GM18909 (cell line): ENCODE data around the gene GRAPL.
A peak's percentile ranks its signal among the peaks of the same experiment; 100 is the strongest.
"Not testable (repeated sequence)": the region's sequence is repeated elsewhere in the genome, so short reads cannot be mapped to it uniquely, and the experiment has no call there.

Source experiments
- ATAC-seq: cut with Tn5 transposase; IDR thresholded peaks from one replicate; pipeline ENCODE4 v1.9.1; 2021; ENCODE audit warnings: mild to moderate bottlenecking; ENCODE audit not compliant: unreplicated experiment, poor library complexity

Gene GRAPL

DNA sequence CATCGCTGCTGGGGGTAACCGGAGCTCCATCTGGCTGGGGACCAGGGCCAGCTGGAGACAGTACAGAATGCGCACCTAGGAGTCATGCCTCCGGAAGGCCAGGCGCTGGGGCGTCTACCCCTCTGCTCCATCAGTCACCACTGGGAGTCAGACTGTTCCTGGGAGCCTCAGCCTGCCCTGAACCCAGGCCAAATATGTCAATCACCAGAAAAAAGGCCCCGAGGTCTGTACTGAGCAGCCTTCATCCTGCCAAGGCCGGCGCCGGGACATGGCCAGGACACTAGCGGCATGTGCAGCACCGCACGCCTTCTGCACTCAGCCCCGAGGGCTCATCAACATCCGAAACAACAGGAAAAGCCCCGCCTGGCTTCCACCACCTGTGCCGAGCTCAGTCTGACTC is 8.7 kb downstream of the GRAPL start:
- peak; percentile 9 for ATAC-seq

DNA sequence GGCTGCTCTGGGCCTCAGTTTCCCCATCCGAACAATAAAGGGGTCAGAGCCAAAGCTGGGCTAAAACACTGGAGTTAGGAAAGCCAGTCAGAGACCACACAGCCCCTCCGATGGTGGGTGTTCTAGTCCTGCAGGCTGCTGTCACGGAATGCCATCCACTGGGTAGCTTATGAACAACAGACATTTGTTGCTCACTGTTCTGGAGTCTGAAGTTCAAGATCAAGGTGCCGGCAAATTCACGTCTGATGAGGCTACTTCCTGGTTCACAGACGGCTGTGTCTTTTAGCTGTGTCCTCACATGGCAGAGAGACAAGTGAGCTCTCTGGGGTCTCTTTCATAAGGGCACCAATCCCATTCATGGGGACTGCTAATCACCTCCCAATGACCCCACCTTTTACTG is 9.2 kb downstream of the GRAPL start:
- ATAC-seq, result not testable (repeated sequence)

DNA sequence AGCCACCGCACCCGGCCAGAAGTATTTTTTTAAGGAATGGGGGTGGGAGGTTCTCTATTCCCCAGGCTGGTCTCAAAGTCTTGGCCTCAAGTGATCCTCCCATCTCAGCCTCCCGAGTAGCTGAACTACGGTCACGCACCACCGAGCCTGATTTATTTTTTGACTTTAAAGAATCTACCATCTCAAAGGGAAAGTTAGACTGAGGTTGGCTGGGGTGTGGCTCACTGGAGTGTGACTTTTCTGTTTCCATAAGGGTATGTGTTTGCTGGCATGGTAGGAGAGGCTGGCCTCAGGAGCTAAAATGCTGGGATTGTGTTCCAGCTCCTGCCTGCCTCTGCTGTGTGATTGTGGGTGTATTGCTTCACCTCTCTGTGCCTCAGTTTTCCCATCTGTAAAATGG is 10.6 kb downstream of the GRAPL start:
- not testable (repeated sequence) for ATAC-seq

DNA sequence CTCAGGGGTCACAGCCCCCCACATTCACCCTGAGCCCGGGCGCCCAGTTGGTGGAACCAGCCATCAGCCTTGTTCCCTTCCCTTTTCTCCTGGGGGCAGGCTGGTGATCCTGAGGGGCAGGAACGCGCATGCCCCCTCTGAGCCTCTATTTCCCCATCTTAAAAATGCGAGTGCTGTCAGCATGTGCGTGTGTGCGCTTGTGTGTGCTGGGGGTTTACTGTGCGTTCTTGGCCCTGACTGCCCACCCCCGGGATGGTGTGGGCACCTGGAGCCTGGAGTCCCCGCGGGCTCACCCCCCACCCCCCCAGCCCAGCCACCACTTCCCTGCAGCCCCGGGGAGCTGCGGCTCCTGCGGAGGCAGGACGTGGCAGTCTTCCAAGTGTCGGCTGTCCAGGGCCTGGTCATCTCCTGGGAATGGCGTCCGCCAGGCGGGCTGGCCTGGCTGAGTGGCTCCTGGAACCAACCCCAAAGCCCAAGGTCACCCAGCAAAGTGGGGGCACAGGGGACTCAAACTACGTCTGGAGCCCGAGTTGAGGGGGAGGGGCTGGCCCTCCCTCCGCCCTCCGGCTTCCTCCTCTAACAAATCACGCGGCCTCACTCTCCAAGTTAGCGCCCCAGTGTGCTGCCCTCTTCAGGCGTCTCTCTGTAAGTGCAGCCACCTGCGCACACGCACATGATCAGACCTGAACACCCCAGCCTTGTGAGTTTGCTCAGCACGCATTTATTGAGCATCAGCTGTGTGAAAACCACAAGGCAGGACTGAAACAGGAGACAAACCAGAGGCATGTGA is 14.2 kb downstream of the GRAPL start:
- ATAC-seq, result peak; percentile 59

DNA sequence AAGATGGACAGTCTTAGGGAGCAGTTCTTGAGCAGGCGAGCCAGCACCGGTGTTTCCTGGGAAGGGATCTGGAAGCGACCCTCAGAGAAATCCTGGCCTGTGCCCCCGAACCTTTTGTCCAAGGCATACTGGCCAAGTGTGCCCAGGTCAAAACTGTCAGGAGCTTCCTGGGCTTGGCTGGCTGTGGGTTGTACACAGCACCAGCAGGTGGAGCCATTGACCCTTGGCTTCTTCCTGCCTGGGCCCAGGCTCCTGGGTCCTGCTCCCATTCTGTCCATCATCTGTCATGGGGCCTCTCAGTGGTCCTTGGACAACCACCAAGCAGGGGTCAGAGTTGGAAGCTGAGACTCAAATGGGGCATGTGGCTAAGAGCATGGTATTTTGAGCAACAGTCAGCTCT is 15.0 kb downstream of the GRAPL start:
- not testable (repeated sequence) for ATAC-seq

DNA sequence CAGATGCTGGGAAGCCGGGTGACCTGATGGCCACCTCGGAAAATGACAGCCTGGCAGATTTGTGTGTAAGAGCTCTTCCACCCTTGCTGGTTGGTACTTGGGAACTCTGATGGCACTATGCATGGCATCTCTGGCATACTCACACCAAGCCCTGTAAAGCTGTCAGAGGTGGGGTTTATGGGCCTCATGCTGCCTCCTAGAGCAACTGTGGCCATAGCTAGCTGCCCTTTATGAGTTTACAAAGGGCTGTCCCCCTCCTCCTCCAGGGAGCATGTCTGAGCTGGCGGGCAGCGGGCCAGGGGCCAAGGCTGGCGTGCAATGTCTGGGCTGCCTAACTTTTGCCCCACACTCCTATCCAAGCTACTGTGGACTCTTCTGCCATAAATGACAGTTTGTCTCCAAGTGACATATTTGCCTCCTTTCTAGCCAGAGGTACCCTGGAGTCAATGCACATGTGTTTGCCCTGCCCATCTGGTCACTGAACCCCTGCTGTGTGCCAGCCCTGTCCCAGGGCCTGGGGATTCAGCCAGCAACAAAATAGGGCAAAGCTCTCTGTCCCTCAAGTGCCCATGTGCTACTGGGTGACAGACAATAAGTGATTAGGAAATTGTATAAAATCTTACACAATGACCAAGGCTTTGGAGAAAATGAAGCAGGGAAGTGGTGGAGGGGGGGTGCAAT is 15.8 kb downstream of the GRAPL start:
- not testable (repeated sequence) for ATAC-seq

DNA sequence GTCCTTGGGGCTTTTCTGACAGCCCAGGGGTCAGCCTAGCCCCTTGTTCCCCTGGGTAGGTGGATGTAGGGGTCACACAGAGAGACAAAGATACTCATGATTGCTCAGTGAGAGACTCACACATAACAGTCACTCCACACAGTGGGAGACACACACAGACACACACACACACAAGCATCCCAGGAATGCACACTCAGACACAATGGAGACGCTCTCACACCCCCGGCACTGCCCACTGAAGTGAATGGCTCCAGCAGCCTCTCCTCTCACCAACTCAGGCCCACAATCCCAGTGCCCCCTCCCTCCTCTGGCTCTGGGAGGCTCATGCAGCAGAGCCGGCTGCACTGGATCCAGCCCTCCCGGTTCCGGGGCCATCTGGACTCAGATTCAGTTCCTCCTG is 17.0 kb downstream of the GRAPL start:
- not testable (repeated sequence) for ATAC-seq

DNA sequence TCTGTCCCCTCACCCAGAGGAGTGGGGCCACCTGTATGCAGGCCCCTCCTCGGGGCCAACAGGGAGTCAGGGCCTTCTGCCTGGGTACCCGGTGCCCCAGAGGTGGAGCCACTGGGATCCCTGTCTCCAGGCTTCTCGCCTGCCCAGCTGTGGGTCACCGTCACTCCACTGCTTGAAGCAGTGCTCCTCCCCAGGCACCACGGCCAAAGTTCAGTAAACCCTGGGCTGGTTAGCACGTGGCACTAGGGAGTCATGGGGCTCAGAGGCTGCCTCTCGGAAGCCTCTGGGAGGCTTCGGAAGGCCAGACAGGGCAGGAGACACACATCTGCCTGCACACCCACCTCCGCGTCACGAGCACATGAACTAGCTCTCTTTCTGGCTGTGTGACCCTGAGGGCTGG is 18.1 kb downstream of the GRAPL start:
- not testable (repeated sequence) for ATAC-seq

DNA sequence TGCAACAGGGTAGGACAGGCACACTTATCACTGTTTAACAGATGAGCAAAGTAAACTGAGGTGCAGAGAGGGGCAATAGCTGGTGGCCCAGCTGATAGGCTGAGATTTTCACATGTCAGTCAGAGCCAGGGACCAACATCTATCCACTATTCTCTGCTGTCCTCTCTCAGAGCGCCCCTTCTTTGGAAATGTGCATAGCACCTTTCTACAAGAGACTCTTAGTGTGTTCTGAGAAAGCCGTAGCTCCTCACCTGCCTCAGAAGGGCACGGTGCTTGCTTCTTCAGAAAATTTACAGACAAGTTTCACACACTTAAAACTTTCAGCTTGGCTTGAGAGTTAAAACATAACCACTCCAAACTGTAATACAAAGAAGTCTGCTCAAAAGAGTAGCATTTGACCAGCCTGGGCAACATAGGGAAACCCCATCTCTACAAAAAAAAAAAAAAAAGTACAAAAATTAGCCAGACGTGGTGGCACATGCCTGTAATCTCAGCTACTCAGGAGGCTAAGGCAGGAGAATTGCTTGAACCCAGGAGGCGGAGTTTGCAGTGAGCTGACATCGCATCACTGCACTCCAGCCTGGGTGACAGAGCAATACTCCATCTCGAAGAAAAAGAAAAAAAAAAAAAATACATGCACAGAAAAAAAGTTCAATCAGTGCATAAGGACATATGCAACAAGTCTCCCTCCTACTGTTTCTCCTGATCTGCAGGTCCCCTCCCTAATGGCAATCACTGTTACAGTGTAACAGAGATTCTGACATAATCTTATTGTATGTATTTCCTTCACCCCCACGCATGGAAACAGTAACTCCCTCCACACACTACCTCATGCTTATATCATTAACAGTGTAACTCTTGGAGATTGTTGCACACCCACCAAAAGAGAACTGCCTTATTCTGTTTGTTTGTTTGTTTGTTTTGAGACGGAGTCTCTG is 23.6 kb downstream of the GRAPL start:
- not testable (repeated sequence) for ATAC-seq

- not testable (repeated sequence) for ATAC-seq
Measured at GRCh38 chr17:19157628-19158027, 30.2 kb downstream of the GRAPL start.

- ATAC-seq, result not testable (repeated sequence)
Measured at GRCh38 chr17:19158478-19158877, 31.1 kb downstream of the GRAPL start.

GRCh38 chr17:19158938-19159337 is 31.5 kb downstream of the GRAPL start:
- not testable (repeated sequence) for ATAC-seq

DNA sequence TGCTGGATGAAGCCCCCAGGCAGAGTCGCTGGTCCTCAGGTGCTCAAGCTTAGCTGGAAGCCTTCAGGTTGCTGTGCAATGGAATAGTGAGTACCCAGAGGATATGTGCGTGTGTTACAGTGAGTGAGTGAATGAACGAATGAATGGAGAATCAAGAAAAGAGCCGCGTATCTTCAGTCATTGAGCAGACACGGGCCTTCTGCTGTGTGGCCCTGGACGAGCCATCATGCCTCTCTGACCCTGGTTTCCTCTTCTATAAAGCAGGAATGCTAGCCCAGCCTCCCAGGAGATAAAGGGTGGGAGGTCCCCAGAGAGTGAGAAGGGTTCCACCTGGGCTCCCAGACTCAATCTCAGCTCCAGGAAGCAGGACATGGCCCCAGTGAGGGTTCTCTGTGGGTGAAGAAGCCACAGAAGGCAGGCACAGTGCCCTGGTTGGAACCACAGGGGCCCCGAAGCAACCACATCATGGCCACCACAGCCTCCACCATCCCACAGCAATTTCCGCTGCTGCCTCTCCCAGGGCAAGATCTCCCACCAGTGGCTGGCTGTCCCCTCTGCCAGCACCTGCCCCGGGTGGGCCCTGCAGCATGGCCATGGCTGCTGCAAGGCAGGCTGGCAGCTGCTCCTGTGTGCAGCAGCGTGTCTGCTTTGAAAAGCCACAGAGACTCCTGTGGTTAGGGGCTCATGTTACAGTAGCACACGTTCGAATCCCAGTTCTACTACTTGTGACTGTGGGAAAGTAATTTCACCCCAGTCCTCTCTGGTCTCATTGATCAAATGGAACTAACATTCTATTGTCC is 34.1 kb downstream of the GRAPL start:
- not testable (repeated sequence) for ATAC-seq

- not testable (repeated sequence) for ATAC-seq
Measured at GRCh38 chr17:19162384-19163216, 35.2 kb downstream of the GRAPL start.

- not testable (repeated sequence) for ATAC-seq
Measured at GRCh38 chr17:19174422-19174821, 47.0 kb downstream of the GRAPL start.

GRCh38 chr17:19175410-19175809 is 48.0 kb downstream of the GRAPL start:
- peak; percentile 69 for ATAC-seq

GRCh38 chr17:19181040-19181875 is 53.9 kb downstream of the GRAPL start:
- ATAC-seq, result peak; percentile 89
